Skin of body (tissue), 3 donors: Measurements from ENCODE around the gene KIR2DL1. TPM values are rescaled to one million over a fixed set of nuclear protein-coding genes. Genes with fewer than 3 reads are reported as not detected.
"Not testable (repeated sequence)": the region's sequence is repeated elsewhere in the genome, so short reads cannot be mapped to it uniquely, and the experiment has no call there.

Experiments
- DNase-seq: peaks from one replicate; lab custom pipeline; 2025; lab: John Stamatoyannopoulos, UW
- small RNA-seq: library from RNA; depleted of rRNA; stranded (forward); fragments of <200 nt; gene quantifications from one replicate; pipeline ENCODE3, GENCODE V24; 2014; ENCODE audit warnings: low replicate concordance
- total RNA-seq: library from RNA; depleted of rRNA; stranded (reverse); fragments of >200 nt; gene quantifications from one replicate; pipeline ENCODE4 v1.2.3, GENCODE V29; 2014

The KIR2DL1 gene
- total RNA-seq, 1 donor from 2014 or later, result not detected

- no peak for DNase-seq
Observed at GRCh38 chr19:54817670-54818536, 48.3 kb downstream of the KIR2DL1 start.

- DNase-seq, result not testable (repeated sequence)
Observed at GRCh38 chr19:54824416-54824815, 54.8 kb downstream of the KIR2DL1 start.

- DNase-seq, result not testable (repeated sequence)
Observed at GRCh38 chr19:54825326-54825725, 55.7 kb downstream of the KIR2DL1 start.

GRCh38 chr19:54828064-54828463 lies 58.5 kb downstream of the KIR2DL1 start:
- DNase-seq, result not testable (repeated sequence)

GRCh38 chr19:54832496-54832895 lies 62.9 kb downstream of the KIR2DL1 start, which contains the start of gene KIR2DS4:
TSS of gene KIR2DS4 (plus strand) at chr19:54832676.
- DNase-seq, result not testable (repeated sequence)

Small RNA genes within 50 kb of the gene (small RNA-seq; reads per million reads assigned to genes)
- gene KIR3DP1, result not detected

Other genes with a start within 250 kb of the KIR2DL1 start
- 1.1 TPM for gene LILRA2, start 196.0 kb upstream of the KIR2DL1 start, total RNA-seq
- not detected for gene LILRA1, start 176.2 kb upstream of the KIR2DL1 start, total RNA-seq
- 0.49 TPM for gene LILRB1, start 139.3 kb upstream of the KIR2DL1 start, total RNA-seq
- 0.49 TPM for gene LILRB4, start 106.8 kb upstream of the KIR2DL1 start, total RNA-seq
- gene KIR3DL3, start 45.4 kb upstream of the KIR2DL1 start, total RNA-seq, result not detected
- gene KIR2DL3, start 31.3 kb upstream of the KIR2DL1 start, total RNA-seq, result not detected
- gene KIR2DL4, start 33.8 kb downstream of the KIR2DL1 start, total RNA-seq, result not detected
- gene KIR3DL1, start 46.7 kb downstream of the KIR2DL1 start, total RNA-seq, result not detected
- not detected for gene KIR2DS4, start 62.9 kb downstream of the KIR2DL1 start, total RNA-seq
- gene KIR3DL2, start 80.7 kb downstream of the KIR2DL1 start, total RNA-seq, result not detected
- gene FCAR, start 104.4 kb downstream of the KIR2DL1 start, total RNA-seq, result 8.4 TPM
- 0.30 TPM for gene NCR1, start 136.4 kb downstream of the KIR2DL1 start, total RNA-seq
- not detected for gene NLRP7, start 177.7 kb downstream of the KIR2DL1 start, total RNA-seq
- 6.5 TPM for gene NLRP2, start 196.6 kb downstream of the KIR2DL1 start, total RNA-seq